Neutrophil (primary cell): Measurements from ENCODE around the gene CACNG6.
"Not testable (repeated sequence)": the region's sequence is repeated elsewhere in the genome, so short reads cannot be mapped to it uniquely, and the experiment has no call there.

Experiments used
- H3K27ac ChIP-seq: fragments of 200-600 bp; sonication (generic); 2 replicates; pipeline ENCODE4 v1.5.1; 2016; ENCODE audit warnings: mild to moderate bottlenecking, moderate library complexity
- H3K27me3 ChIP-seq: fragments of 200-600 bp; sonication (generic); 2 replicates; pipeline ENCODE4 v1.6.0; 2016; ENCODE audit warnings: mild to moderate bottlenecking
- H3K36me3 ChIP-seq: fragments of 200-600 bp; sonication (generic); 2 replicates; pipeline ENCODE4 v1.5.1; 2017
- H3K4me1 ChIP-seq, 2 experiments: fragments of 200-600 bp in 1 of 2; sonication (generic) in 1 of 2; 1 replicate in 1 of 2; 2 replicates in 1 of 2; pipeline versions ENCODE4 v1.5.1 to v1.6.1; 2013 to 2016; ENCODE audit warnings: low read depth in 1 of 2, low read length in 1 of 2, mild to moderate bottlenecking in 1 of 2, moderate library complexity in 1 of 2; ENCODE audit not compliant: control insufficient read depth in 1 of 2, insufficient read depth in 1 of 2
- H3K4me3 ChIP-seq, 2 experiments: fragments of 200-600 bp in 1 of 2; sonication (generic) in 1 of 2; 1 replicate in 1 of 2; 2 replicates in 1 of 2; pipeline ENCODE4 v1.5.1; 2013 to 2016; ENCODE audit warnings: low read depth in 1 of 2, low read length in 1 of 2, mild to moderate bottlenecking in 1 of 2, moderate library complexity in 1 of 2
- H3K9me3 ChIP-seq: fragments of 200-600 bp; sonication (generic); 2 replicates; pipeline ENCODE4 v1.5.1; 2016
- CTCF ChIP-seq: fragments of 200-600 bp; sonication (generic); IDR thresholded peaks from 2 replicates; pipeline ENCODE4 v1.5.1; 2016; ENCODE audit warnings: antibody characterized with exemption

Gene CACNG6

GRCh38 chr19:53945998-53946397 is 45.4 kb upstream of the CACNG6 start:
- TF ChIP-seq CTCF, result no peak
- Histone ChIP-seq H3K27me3 (peaks cover 91% of the 10 kb centered on the region), H3K9me3 (no peaks in the 10 kb centered on the region), H3K4me1 (no peaks in the 10 kb centered on the region), H3K4me3 (no peak overlapping the region), H3K36me3 (no peaks in the 10 kb centered on the region), H3K27ac (no peak overlapping the region)

GRCh38 chr19:53947624-53948023 is 43.8 kb upstream of the CACNG6 start:
- Histone ChIP-seq H3K36me3 (no peaks in the 10 kb centered on the region), H3K4me1 (no peaks in the 10 kb centered on the region), H3K4me3 (no peak overlapping the region), H3K27me3 (peaks cover 90% of the 10 kb centered on the region), H3K9me3 (no peaks in the 10 kb centered on the region), H3K27ac (no peak overlapping the region)
- TF ChIP-seq CTCF, result no peak

GRCh38 chr19:53948611-53949010 is 42.8 kb upstream of the CACNG6 start:
- H3K4me3 ChIP-seq, H3K27ac ChIP-seq, H3K36me3 ChIP-seq, H3K9me3 ChIP-seq, H3K4me1 ChIP-seq: not testable (repeated sequence)
- peaks cover 86% of the 10 kb centered on the region for H3K27me3 ChIP-seq

- Histone ChIP-seq H3K4me1 (no peaks in the 10 kb centered on the region), H3K9me3 (no peaks in the 10 kb centered on the region), H3K4me3 (no peak overlapping the region), H3K27me3 (peaks cover 84% of the 10 kb centered on the region), H3K27ac (no peak overlapping the region), H3K36me3 (no peaks in the 10 kb centered on the region)
- TF ChIP-seq CTCF, result no peak
These were observed 40.0 kb upstream of the CACNG6 start for GRCh38 chr19:53951436-53951835.

- Histone ChIP-seq H3K27ac (no peak overlapping the region), H3K27me3 (peaks cover 84% of the 10 kb centered on the region), H3K9me3 (no peaks in the 10 kb centered on the region), H3K36me3 (no peaks in the 10 kb centered on the region), H3K4me1 (no peaks in the 10 kb centered on the region), H3K4me3 (no peak overlapping the region)
- no peak for TF ChIP-seq CTCF
These were observed 39.5 kb upstream of the CACNG6 start for GRCh38 chr19:53951947-53952346.

- no peaks in the 10 kb centered on the region for H3K36me3 ChIP-seq
- no peaks in the 10 kb centered on the region for H3K4me1 ChIP-seq
- H3K9me3 ChIP-seq, result no peaks in the 10 kb centered on the region
- H3K27ac ChIP-seq, result no peak overlapping the region
- H3K27me3 ChIP-seq, result peaks cover 86% of the 10 kb centered on the region
- TF ChIP-seq CTCF, result no peak
- no peak overlapping the region for H3K4me3 ChIP-seq
These were observed 38.1 kb upstream of the CACNG6 start for GRCh38 chr19:53953383-53953782.
